HL-60 (cell line): ENCODE results near the gene VAV2.

Experiments used
- DNase-seq, 2 experiments: peaks; one replicate each; pipeline ENCODE4 v3.0.0-alpha.2; 2010 to 2020; ENCODE audit warnings: low read depth in 1 of 2, low spot score in 1 of 2
- H3K27ac ChIP-seq: fragments of 250-450 bp; sonication (Bioruptor Pico); replicated peaks from 2 replicates; pipeline ENCODE4 v1.5.1; 2020; ENCODE audit warnings: mild to moderate bottlenecking, moderate library complexity
- H3K27me3 ChIP-seq: fragments of 250-450 bp; sonication (Bioruptor Pico); 2 replicates; pipeline ENCODE4 v1.5.1; 2021; ENCODE audit warnings: mild to moderate bottlenecking, moderate library complexity; ENCODE audit not compliant: insufficient read depth, poor library complexity, severe bottlenecking
- H3K4me3 ChIP-seq: replicated peaks from 2 replicates; pipeline ENCODE4 v1.5.1; 2011; ENCODE audit warnings: mild to moderate bottlenecking, control low read depth, low read length; ENCODE audit not compliant: insufficient read depth
- CTCF ChIP-seq: IDR thresholded peaks from one replicate; pipeline ENCODE4 v1.5.1; 2011; ENCODE audit warnings: low read length, control low read depth, inconsistent platforms; ENCODE audit not compliant: insufficient read depth
- GABPA ChIP-seq: IDR thresholded peaks from 2 replicates; pipeline ENCODE4 v1.6.1; 2012; ENCODE audit warnings: low read depth
- POLR2AphosphoS5 ChIP-seq: IDR thresholded peaks from 2 replicates; pipeline ENCODE4 v1.6.1; 2012; ENCODE audit warnings: low read depth
- REST ChIP-seq: IDR thresholded peaks from 2 replicates; pipeline ENCODE4 v1.6.1; 2012; ENCODE audit warnings: low read depth; ENCODE audit not compliant: insufficient replicate concordance
- SPI1 ChIP-seq: IDR thresholded peaks from 2 replicates; pipeline ENCODE4 v1.6.1; 2012; ENCODE audit warnings: low read depth, mild to moderate bottlenecking, borderline replicate concordance

Gene VAV2

GRCh38 chr9:133932181-133932580 lies 59.9 kb downstream of the VAV2 start:
- no peaks in the 10 kb centered on the region for H3K27me3 ChIP-seq
- TF ChIP-seq SPI1: no peak
- no peak for TF ChIP-seq POLR2AphosphoS5
- DNase-seq: no peak
- no peak overlapping the region for H3K4me3 ChIP-seq
- no peak overlapping the region for H3K27ac ChIP-seq

- Histone ChIP-seq H3K4me3 (no peak overlapping the region), H3K27me3 (no peaks in the 10 kb centered on the region), H3K27ac (no peak overlapping the region)
- TF ChIP-seq CTCF: no peak
- TF ChIP-seq GABPA: no peak
- no peak for TF ChIP-seq SPI1
- TF ChIP-seq REST: no peak
- no peak for TF ChIP-seq POLR2AphosphoS5
- no peak for DNase-seq
Observed at GRCh38 chr9:133930682-133931485, 61.2 kb downstream of the VAV2 start.

- no peak for DNase-seq
- TF ChIP-seq GABPA: no peak
- no peak for TF ChIP-seq SPI1
- TF ChIP-seq POLR2AphosphoS5: no peak
- TF ChIP-seq REST: no peak
- no peak for TF ChIP-seq CTCF
- H3K27me3 ChIP-seq: no peaks in the 10 kb centered on the region
- no peak overlapping the region for H3K4me3 ChIP-seq
- no peak overlapping the region for H3K27ac ChIP-seq
Observed at GRCh38 chr9:133930046-133930681, 62.0 kb downstream of the VAV2 start.

GRCh38 chr9:133929599-133929998 lies 62.5 kb downstream of the VAV2 start:
- TF ChIP-seq SPI1 (no peak), CTCF (no peak), GABPA (no peak), REST (no peak), POLR2AphosphoS5 (no peak)
- no peak overlapping the region for H3K27ac ChIP-seq
- H3K4me3 ChIP-seq: no peak overlapping the region
- DNase-seq: no peak
- H3K27me3 ChIP-seq: no peaks in the 10 kb centered on the region
